Vagina (tissue), 2 donors: Measurements from ENCODE around the gene PHC2. TPM values are rescaled to one million over a fixed set of nuclear protein-coding genes. Genes with fewer than 3 reads are reported as not detected.

Source experiments
- DNase-seq, 2 donors: peaks; one replicate each; pipeline ENCODE4 v3.0.0-alpha.2; 2017; ENCODE audit errors: extremely low spot score in 2 of 2
- H3K27ac ChIP-seq: fragments of 200-600 bp; sonication (generic); one replicate; pipeline ENCODE4 v1.5.1; 2019
- H3K27me3 ChIP-seq: fragments of 200-600 bp; sonication (generic); one replicate; pipeline ENCODE4 v1.5.1; 2019
- H3K36me3 ChIP-seq, 2 donors: fragments of 200-600 bp; sonication (generic); one replicate each; pipeline ENCODE4 v1.5.1; 2017 to 2019
- H3K4me1 ChIP-seq: fragments of 200-600 bp; sonication (generic); one replicate; pipeline ENCODE4 v1.5.1; 2019
- H3K4me3 ChIP-seq, 2 donors: fragments of 200-600 bp; sonication (generic); 1 replicate in 1 of 2; 2 replicates in 1 of 2; pipeline ENCODE4 v1.5.1; 2016 to 2019
- H3K9me3 ChIP-seq: fragments of 200-600 bp; sonication (generic); one replicate; pipeline ENCODE4 v1.5.1; 2019
- CTCF ChIP-seq, 3 experiments: fragments of 450-650 bp in 2 of 3; fragments of 200-600 bp in 1 of 3; sonication (generic) in 1 of 3; IDR thresholded peaks; one replicate each; pipeline ENCODE4 v1.5.1; 2017 to 2019; ENCODE audit warnings: antibody characterized with exemption in 3 of 3, mild to moderate bottlenecking in 2 of 3, moderate library complexity in 2 of 3
- POLR2A ChIP-seq, 2 donors: fragments of 450-650 bp; IDR thresholded peaks; one replicate each; pipeline ENCODE4 v1.6.1; 2017; ENCODE audit warnings: antibody characterized with exemption in 2 of 2, mild to moderate bottlenecking in 2 of 2, moderate library complexity in 2 of 2
- POLR2AphosphoS5 ChIP-seq, 2 donors: sonication (generic); formaldehyde crosslinking; IDR thresholded peaks; one replicate each; pipeline ENCODE4 v1.9.0; 2017; ENCODE audit warnings: antibody characterized with exemption in 2 of 2, mild to moderate bottlenecking in 2 of 2, low read depth in 1 of 2; ENCODE audit not compliant: insufficient read depth in 1 of 2
- intact Hi-C: fragments of 100-400 bp; cut with DNase I; formaldehyde crosslinking; loops from one replicate; pipeline ENCODE4 v1.15.1; 2023
- total RNA-seq: library from RNA; depleted of rRNA; stranded (reverse); fragments of >200 nt; gene quantifications from one replicate; pipeline ENCODE4 v1.2.3, GENCODE V29; 2016

The PHC2 gene
- total RNA-seq, 1 donor from 2014 or later = 97.2 TPM

DNA sequence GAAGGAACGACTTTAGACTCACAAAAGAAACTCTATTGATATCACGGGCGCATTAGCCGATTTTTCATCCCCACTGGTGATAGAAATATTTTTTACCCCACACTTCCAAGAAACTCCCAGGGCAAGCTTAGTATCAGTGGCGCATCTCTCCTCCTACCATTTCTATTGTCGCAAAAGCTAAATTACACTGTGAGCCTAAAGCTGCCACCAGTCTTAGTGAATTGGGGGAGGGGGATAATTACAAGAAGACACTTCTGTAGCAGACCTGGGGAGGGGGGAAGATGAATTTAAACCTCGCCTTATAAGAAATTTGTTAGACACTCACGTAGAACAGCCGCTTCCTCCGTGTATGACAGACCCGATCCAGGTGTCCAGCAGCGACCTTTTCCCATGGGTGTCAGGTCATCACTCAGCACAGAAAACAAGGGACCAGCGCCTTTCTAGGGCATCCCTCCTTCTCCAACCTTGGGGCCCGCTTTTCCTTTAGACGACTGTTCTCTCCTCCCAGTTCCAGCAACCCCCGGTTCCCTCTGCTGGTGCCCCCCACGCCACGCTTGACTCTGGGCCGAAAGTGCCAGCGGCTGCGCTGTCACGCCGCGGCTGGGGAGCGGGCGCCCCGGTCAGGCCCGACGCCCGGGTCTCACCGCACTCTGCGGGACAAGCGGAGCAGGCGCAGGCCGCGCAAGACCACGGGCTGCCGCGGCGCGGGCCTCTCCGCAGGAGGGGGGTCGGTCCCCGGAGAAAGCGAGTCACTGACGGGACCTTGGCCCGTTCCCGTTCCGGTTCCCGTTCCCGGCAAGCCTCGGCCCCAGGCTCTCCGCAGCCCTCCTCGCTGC is 821 bp downstream of the PHC2 start:
- H3K27ac ChIP-seq = peak overlapping the region; percentile 37
- H3K36me3 ChIP-seq = no peaks in the 10 kb centered on the region
- H3K9me3 ChIP-seq = no peaks in the 10 kb centered on the region
- TF ChIP-seq CTCF (IDR thresholded peaks at IDR 0.05) (no peak), POLR2AphosphoS5 (IDR thresholded peaks at IDR 0.05; ENCODE audit: insufficient read depth in 1 of 2, low read depth in 1 of 2) (no peak), POLR2A (IDR thresholded peaks at IDR 0.05) (no peak)
- H3K27me3 ChIP-seq = no peaks in the 10 kb centered on the region
- intact Hi-C loops = no loop called here
- DNase-seq = no peak
- H3K4me3 ChIP-seq = peak overlapping the region; percentile 57 to 97
- peaks cover 36% of the 10 kb centered on the region for H3K4me1 ChIP-seq

DNA sequence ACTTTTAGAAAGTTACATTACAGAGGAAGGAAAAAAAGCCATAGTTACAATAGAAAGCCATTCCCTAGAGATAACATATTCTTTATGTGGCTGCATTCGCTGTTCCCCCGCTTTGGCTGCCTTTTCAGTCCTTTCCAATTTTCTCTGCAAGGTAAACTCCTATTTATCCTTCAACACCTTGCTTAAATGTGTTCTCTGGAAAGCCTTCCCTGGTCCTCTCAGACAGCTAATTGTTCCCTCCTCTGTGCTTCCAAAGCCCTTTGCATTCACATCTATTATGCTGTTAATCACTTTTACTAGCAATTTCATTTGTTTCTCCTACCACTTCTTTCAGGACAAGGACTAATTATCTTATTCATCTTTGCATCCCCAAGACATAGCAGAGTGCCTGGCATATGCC is 1.6 kb downstream of the PHC2 start:
- intact Hi-C loops = no loop called here
- H3K4me1 ChIP-seq = peaks cover 29% of the 10 kb centered on the region
- peak overlapping the region in 1 of 2 donors; percentile 97 for H3K4me3 ChIP-seq

GRCh38 chr1:33428661-33429060 is 2.2 kb downstream of the PHC2 start:
- H3K4me1 ChIP-seq = peaks cover 22% of the 10 kb centered on the region
- no peaks in the 10 kb centered on the region for H3K36me3 ChIP-seq
- no peak overlapping the region for H3K4me3 ChIP-seq
- intact Hi-C loops = no loop called here
- no peaks in the 10 kb centered on the region for H3K9me3 ChIP-seq
- DNase-seq = no peak
- no peaks in the 10 kb centered on the region for H3K27me3 ChIP-seq
- TF ChIP-seq POLR2AphosphoS5 (IDR thresholded peaks at IDR 0.05; ENCODE audit: insufficient read depth in 1 of 2, low read depth in 1 of 2) = no peak
- TF ChIP-seq POLR2A (IDR thresholded peaks at IDR 0.05) = no peak
- no peak for TF ChIP-seq CTCF (IDR thresholded peaks at IDR 0.05)
- no peak overlapping the region for H3K27ac ChIP-seq

More for the DNA sequence above, 1.6 kb downstream of the PHC2 start:
- no peaks in the 10 kb centered on the region for H3K9me3 ChIP-seq
- H3K27me3 ChIP-seq = no peaks in the 10 kb centered on the region
- no peak overlapping the region for H3K27ac ChIP-seq
- no peaks in the 10 kb centered on the region for H3K36me3 ChIP-seq
- no peak for DNase-seq
- no peak for TF ChIP-seq POLR2A (IDR thresholded peaks at IDR 0.05)
- no peak for TF ChIP-seq CTCF (IDR thresholded peaks at IDR 0.05)
- no peak for TF ChIP-seq POLR2AphosphoS5 (IDR thresholded peaks at IDR 0.05; ENCODE audit: insufficient read depth in 1 of 2, low read depth in 1 of 2)

DNA sequence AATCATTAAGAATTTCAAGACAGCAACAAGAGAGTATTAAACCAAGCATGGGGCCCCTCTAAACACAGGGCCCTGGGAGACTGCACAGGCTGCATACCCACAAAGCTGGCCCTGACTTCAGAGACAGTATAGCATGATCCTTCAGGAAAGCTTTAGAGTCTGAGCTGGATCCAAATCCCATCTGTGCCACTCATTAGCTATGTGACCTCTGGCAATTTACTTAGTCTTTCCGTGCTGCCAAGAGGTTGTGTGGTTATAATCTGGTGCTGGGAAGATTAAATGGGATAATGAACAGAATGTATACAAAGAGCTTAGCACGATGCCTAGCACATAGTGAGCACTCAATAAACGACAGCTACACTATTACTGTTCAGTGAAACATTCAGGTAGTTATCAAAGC is 4.0 kb downstream of the PHC2 start:
- Histone ChIP-seq H3K27ac (no peak overlapping the region), H3K36me3 (no peaks in the 10 kb centered on the region), H3K4me3 (no peak overlapping the region), H3K27me3 (no peaks in the 10 kb centered on the region), H3K4me1 (peaks cover 12% of the 10 kb centered on the region), H3K9me3 (no peaks in the 10 kb centered on the region)
- intact Hi-C loops = no loop called here
- no peak for DNase-seq
- TF ChIP-seq POLR2A (IDR thresholded peaks at IDR 0.05) = no peak
- TF ChIP-seq POLR2AphosphoS5 (IDR thresholded peaks at IDR 0.05; ENCODE audit: insufficient read depth in 1 of 2, low read depth in 1 of 2) = no peak
- TF ChIP-seq CTCF (IDR thresholded peaks at IDR 0.05) = no peak

DNA sequence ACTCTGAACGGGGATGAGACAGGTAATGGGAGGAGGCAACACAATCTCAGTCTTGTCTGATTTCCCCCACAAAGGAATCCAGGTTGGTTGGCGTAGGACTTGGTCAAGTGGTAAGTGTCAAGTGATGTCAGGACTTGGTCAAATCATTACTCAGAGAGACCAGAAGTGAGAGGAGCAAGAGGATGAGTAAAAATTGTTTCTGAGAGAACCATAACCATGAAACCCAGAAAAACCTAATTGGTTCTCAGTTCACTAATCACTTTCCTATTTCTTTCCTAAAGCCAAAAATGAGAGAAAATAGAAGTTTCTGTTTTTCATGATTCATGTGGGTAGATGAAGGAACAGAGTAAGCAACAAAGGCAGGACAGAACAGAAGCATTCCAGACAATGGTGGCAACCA is 5.0 kb downstream of the PHC2 start:
- intact Hi-C loops = no loop called here
- TF ChIP-seq CTCF (IDR thresholded peaks at IDR 0.05) (no peak), POLR2A (IDR thresholded peaks at IDR 0.05) (no peak), POLR2AphosphoS5 (IDR thresholded peaks at IDR 0.05; ENCODE audit: insufficient read depth in 1 of 2, low read depth in 1 of 2) (no peak)
- no peaks in the 10 kb centered on the region for H3K36me3 ChIP-seq
- H3K27me3 ChIP-seq = no peaks in the 10 kb centered on the region
- H3K9me3 ChIP-seq = no peaks in the 10 kb centered on the region
- DNase-seq = no peak
- H3K4me3 ChIP-seq = no peak overlapping the region
- peaks cover 12% of the 10 kb centered on the region for H3K4me1 ChIP-seq
- no peak overlapping the region for H3K27ac ChIP-seq
